Mammary epithelial cell (primary cell): ENCODE results near the gene MRPL18.

ENCODE experiments used
- EZH2 ChIP-seq: IDR thresholded peaks from 2 replicates; pipeline ENCODE4 v1.6.1; 2012; ENCODE audit warnings: low read length, inconsistent platforms, borderline replicate concordance
- TF ChIP-seq, protein P1 (sequence below), 2 donors: IDR thresholded peaks in 1 of 2; conservative IDR thresholded peaks in 1 of 2; 2 replicates each; pipeline ENCODE4 v1.5.1; 2011 to 2012; ENCODE audit warnings: inconsistent platforms in 2 of 2, low read length in 2 of 2, mild to moderate bottlenecking in 2 of 2, control low read depth in 1 of 2, low read depth in 1 of 2; ENCODE audit not compliant: insufficient read depth in 1 of 2; ENCODE audit errors: extremely low read depth in 1 of 2

DNA sequence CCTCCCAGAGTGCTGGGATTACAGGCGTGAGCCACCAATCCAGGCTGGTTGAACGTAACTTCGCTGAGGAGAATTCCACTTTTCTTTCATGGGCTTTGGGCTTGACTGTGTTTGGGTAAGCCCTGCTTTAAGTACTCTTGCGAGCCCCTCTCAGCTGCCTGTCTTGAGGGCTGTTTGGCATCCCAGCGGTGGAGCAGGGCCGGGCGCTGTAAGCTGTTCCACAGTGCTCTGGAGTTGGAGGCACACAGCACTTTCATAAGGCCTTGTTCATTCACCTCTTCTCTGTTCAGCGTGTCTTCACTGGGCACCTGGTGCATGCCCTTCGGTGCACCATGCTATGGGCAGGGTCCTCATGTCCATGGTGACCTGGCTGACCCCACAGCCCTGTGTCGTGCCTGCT, 31.5 kb downstream of the MRPL18 start:
- TF ChIP-seq, protein P1, sequence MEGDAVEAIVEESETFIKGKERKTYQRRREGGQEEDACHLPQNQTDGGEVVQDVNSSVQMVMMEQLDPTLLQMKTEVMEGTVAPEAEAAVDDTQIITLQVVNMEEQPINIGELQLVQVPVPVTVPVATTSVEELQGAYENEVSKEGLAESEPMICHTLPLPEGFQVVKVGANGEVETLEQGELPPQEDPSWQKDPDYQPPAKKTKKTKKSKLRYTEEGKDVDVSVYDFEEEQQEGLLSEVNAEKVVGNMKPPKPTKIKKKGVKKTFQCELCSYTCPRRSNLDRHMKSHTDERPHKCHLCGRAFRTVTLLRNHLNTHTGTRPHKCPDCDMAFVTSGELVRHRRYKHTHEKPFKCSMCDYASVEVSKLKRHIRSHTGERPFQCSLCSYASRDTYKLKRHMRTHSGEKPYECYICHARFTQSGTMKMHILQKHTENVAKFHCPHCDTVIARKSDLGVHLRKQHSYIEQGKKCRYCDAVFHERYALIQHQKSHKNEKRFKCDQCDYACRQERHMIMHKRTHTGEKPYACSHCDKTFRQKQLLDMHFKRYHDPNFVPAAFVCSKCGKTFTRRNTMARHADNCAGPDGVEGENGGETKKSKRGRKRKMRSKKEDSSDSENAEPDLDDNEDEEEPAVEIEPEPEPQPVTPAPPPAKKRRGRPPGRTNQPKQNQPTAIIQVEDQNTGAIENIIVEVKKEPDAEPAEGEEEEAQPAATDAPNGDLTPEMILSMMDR (conservative IDR thresholded peaks at IDR 0.05 in 1 of 2, IDR thresholded peaks at IDR 0.05 in 1 of 2; ENCODE audit: extremely low read depth in 1 of 2, insufficient read depth in 1 of 2, low read depth in 1 of 2, low read length in 2 of 2): no peak
- TF ChIP-seq EZH2: no peak
